ENCODE data around the gene IKZF2. TPM values are rescaled to one million over a fixed set of nuclear protein-coding genes. Genes with fewer than 3 reads are reported as not detected.

Gene IKZF2
- total and polyA plus RNA-seq, 2 of the 4 experiments (the other 2 are of a cell fraction) = 2.1 to 25.5 TPM

- no peak overlapping the region for H3K4me3 ChIP-seq (ENCODE audit: insufficient read depth, low read depth, low read length)
- peaks cover 8 to 15% of the 10 kb centered on the region in 2 experiments; a peak in 3 of 4 replicates for H3K79me1 ChIP-seq (ENCODE audit: low read depth in 1 of 2, low read length in 2 of 2)
- H4K91ac ChIP-seq (ENCODE audit: insufficient read depth, low read depth, low read length) = no peak overlapping the region
- no peak overlapping the region for H4K8ac ChIP-seq (ENCODE audit: low read depth in 2 of 2, low read length in 2 of 2)
- no peak overlapping the region for H3K23ac ChIP-seq (ENCODE audit: low read depth, low read length)
- no peak overlapping the region for H2AK5ac ChIP-seq (ENCODE audit: low read depth, low read length)
- no peak for DNase-seq
- BruUV-seq (replicated peaks) = no TSS peak
- H3K14ac ChIP-seq (replicated peaks; ENCODE audit: low read depth, low read length) = no peak overlapping the region
- no peak overlapping the region for H2AFZ ChIP-seq (replicated peaks; ENCODE audit: low read length, poor library complexity)
- dilution Hi-C loops (cut with HindIII; ENCODE audit: low sequenced_read_pairs, unreplicated experiment) (no loop called here), in situ Hi-C loops (cut with MboI; ENCODE audit: low sequenced_read_pairs) (no loop called here), intact Hi-C loops (cut with micrococcal nuclease) (no loop called here)
- H3K4ac ChIP-seq (ENCODE audit: low read depth, low read length) = no peak overlapping the region
- H3K36me3 ChIP-seq (ENCODE audit: control insufficient read depth, insufficient read depth, low read length) = no peaks in the 10 kb centered on the region
- H3K9me1 ChIP-seq (ENCODE audit: insufficient read depth, low read length) = 0 out of 2 replicates have a peak, but pooled peaks cover 4% of the 10 kb centered on the region
- CTCF ChIA-PET = no interaction called here
- no peak overlapping the region for H2BK5ac ChIP-seq (ENCODE audit: low read depth, low read length, poor library complexity, severe bottlenecking)
- H3K9ac ChIP-seq (ENCODE audit: low read depth, low read length) = no peak overlapping the region
- H4K20me1 ChIP-seq (ENCODE audit: insufficient read depth, low read length) = no peaks in the 10 kb centered on the region
- no peak for TF ChIP-seq CTCF (conservative IDR thresholded peaks at IDR 0.05; ENCODE audit: low read depth, low read length)
- no peak for TF ChIP-seq MAFK (IDR thresholded peaks at IDR 0.05; ENCODE audit: low read depth, low read length)
- TF ChIP-seq ELK1 (IDR thresholded peaks at IDR 0.05; ENCODE audit: borderline replicate concordance, low read depth, low read length) = no peak
- TF ChIP-seq RCOR1 (IDR thresholded peaks at IDR 0.05; ENCODE audit: insufficient replicate concordance, low read length) = no peak
- no peak for TF ChIP-seq FOS (IDR thresholded peaks at IDR 0.05; ENCODE audit: low read depth, low read length)
- TF ChIP-seq USF2 (IDR thresholded peaks at IDR 0.05; ENCODE audit: low read depth, low read length) = no peak
- no peak for TF ChIP-seq RFX5 (IDR thresholded peaks at IDR 0.05; ENCODE audit: low read depth, low read length)
- no peak for TF ChIP-seq CHD1 (IDR thresholded peaks at IDR 0.05; ENCODE audit: low read depth, low read length)
- no peak for TF ChIP-seq CEBPB (IDR thresholded peaks at IDR 0.05; ENCODE audit: low read depth, low read length)
- TF ChIP-seq POLR2A (IDR thresholded peaks at IDR 0.05; ENCODE audit: low read depth, low read length) = no peak
- TF ChIP-seq SMC3 (IDR thresholded peaks at IDR 0.05; ENCODE audit: low read depth, low read length) = no peak
- no peak for TF ChIP-seq RAD21 (IDR thresholded peaks at IDR 0.05; ENCODE audit: low read length)
- TF ChIP-seq NFE2L2 (IDR thresholded peaks at IDR 0.05; ENCODE audit: low read depth, low read length) = no peak
- no peak for TF ChIP-seq MXI1 (IDR thresholded peaks at IDR 0.05; ENCODE audit: borderline replicate concordance, low read depth, low read length)
- no peak for TF ChIP-seq MAZ (IDR thresholded peaks at IDR 0.05; ENCODE audit: borderline replicate concordance, low read depth, low read length)
- ATAC-seq (ENCODE audit: low read depth) = no peak
- H2BK120ac ChIP-seq (ENCODE audit: low read depth, low read length) = no peak overlapping the region
- no peak overlapping the region for H3K4me2 ChIP-seq (ENCODE audit: low read depth, low read length)
- POLR2A ChIA-PET (ENCODE audit: unreplicated experiment) = no interaction called here
- H3K56ac ChIP-seq (ENCODE audit: extremely low read depth, insufficient read depth, low read length) = no peak overlapping the region
- no peak overlapping the region for H3K18ac ChIP-seq (ENCODE audit: low read depth, low read length)
- no peak overlapping the region for H3K27ac ChIP-seq (ENCODE audit: insufficient read depth, low read length)
- no peaks in the 10 kb centered on the region for H3K9me3 ChIP-seq (ENCODE audit: control insufficient read depth, insufficient read depth, low read length)
- H3K27me3 ChIP-seq (ENCODE audit: control insufficient read depth, insufficient read depth, low read length) = no peaks in the 10 kb centered on the region
- H3K4me1 ChIP-seq (ENCODE audit: control insufficient read depth, insufficient read depth, low read length) = peaks cover 8% of the 10 kb centered on the region
- H2BK15ac ChIP-seq (ENCODE audit: low read depth, low read length) = no peak overlapping the region
- H4K5ac ChIP-seq (ENCODE audit: low read depth, low read length) = no peak overlapping the region
- H2AK9ac ChIP-seq (replicated peaks; ENCODE audit: low read depth, low read length, poor library complexity) = no peak overlapping the region
- H2BK20ac ChIP-seq (ENCODE audit: low read depth, low read length) = no peak overlapping the region
Measured at GRCh38 chr2:213121690-213122089, 29.7 kb downstream of the IKZF2 start.

Data from IMR-90 (cell line).